GM18499 (cell line): Measurements from ENCODE around the gene LCN15.
A peak's percentile ranks its signal among the peaks of the same experiment; 100 is the strongest.
"Not testable (repeated sequence)": the region's sequence is repeated elsewhere in the genome, so short reads cannot be mapped to it uniquely, and the experiment has no call there.

Experiments
- ATAC-seq: cut with Tn5 transposase; IDR thresholded peaks from one replicate; pipeline ENCODE4 v1.9.1; 2021; ENCODE audit warnings: moderate number of reproducible peaks; ENCODE audit not compliant: insufficient read depth, unreplicated experiment

The LCN15 gene

DNA sequence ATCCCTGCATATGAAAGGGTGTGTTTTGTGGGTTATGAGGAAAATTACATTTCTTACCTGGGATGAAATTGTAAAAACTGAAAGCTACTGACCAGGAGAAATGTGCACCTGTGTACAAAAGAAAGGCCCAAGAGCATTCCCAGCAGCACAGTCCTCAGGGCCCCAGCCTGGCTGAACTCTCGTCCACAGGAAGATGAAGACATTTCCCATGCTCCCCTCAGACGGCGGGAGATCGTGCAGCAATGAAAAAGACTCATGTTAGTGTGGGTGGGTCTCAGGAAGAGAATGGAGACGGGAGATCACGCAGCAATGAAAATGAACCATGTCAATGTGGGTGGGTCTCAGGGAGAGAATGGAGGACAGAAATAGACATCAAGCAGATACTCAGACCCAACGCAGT is 12.6 kb upstream of the LCN15 start:
- no peak for ATAC-seq

DNA sequence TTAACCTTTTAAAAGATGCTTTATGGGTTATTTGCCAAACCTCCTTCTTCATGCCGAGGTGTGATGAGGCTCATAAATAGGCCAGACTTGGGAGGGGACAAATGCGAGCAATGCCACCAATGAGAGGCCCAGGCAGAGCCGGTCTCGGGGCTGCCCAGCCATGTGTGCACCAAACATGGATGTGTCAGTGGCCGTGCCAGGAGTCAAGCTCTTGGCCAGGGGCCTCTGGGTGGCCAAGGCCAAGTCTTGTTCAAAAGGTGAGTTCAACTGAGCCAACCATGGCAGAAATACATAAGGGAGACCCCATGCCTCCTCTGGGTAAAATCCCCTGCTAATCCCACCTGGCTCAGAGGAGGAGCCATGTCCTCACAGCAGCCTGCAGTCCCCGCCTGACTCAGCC is 10.9 kb upstream of the LCN15 start:
- no peak for ATAC-seq

DNA sequence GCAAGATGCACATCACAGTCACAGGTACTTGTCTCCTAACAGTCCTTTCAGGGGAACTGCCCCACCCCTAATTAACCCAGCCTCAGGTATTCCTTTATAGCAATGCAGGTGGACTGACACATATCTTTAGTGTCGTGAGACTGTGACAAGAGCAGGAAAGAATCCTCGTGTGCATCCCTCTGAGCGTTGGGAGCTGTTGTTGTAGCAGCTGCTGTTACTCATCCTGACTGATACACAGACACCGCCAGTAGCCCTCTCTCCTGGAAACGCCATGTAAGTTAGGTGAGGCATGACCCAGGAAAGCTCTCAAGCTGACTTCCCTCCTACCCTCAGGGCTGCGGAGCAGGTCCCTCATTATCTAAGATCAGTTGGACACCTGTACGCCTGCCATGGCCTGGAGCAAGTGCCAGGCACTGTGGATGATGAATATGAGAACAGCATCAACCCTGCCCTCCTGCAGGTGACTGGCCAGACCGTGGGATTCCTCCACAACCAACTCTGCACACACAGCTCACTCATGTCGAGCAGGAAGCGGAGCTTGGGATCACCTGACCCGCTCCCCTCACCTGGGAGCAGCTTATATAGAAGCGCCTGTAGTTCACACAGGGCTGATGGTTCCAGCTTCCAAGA is 10.2 kb upstream of the LCN15 start:
- no peak for ATAC-seq

DNA sequence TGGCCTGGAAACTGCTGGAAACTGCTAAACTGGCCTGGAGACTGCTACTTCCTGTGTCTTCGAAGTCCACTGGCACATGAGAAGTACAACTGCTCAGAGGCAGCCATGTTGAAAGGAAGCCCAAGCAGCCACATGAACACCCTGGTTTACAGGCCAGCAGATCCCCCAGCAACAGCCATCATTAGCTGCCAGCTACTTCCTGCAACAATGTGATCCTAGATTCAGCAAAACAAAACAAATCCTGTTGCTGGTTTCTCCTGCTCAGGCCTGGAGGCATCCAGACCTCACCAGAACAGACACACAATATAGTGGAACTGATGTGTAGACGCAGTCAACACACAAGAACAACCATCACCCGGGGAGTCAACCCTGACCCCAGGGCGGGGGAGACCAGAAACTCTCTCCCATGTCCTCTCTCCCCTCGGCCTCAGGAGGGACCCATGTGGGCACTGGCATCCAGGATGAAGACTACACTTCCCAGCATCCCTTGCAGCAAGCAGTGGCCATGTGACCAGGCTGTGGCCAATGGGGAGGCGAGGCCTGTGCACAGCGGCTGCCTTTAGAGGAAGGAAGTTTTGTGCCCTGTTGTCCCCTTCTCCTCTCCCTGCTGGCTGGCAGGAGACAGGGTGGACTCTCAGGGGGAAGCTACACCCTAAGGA is 9.2 kb upstream of the LCN15 start:
- ATAC-seq: no peak

DNA sequence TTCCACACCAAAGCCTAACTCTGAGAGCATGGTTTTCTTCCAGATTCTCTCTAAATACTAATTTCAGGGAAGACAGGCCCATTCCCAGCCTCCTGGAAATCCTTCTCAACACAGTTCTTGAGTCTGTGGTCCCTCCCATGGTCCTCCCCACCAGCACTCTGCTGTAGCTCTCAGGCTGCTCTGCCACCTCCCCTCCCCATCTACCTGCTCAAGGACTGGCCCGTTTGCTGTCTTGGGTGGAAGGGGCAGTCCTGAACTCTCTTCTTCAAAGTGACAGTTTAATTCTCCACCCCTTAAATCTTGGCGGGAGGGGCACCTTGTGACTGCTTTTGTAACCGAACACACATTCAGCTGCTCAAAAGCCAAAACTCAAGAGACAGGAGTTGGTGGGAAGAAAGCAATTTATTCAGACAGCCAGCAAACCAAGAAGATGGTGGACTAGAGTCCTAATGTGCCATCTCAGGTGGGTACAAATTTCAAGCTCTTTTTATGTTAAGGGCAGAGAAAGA is 7.6 kb upstream of the LCN15 start:
- ATAC-seq: no peak

DNA sequence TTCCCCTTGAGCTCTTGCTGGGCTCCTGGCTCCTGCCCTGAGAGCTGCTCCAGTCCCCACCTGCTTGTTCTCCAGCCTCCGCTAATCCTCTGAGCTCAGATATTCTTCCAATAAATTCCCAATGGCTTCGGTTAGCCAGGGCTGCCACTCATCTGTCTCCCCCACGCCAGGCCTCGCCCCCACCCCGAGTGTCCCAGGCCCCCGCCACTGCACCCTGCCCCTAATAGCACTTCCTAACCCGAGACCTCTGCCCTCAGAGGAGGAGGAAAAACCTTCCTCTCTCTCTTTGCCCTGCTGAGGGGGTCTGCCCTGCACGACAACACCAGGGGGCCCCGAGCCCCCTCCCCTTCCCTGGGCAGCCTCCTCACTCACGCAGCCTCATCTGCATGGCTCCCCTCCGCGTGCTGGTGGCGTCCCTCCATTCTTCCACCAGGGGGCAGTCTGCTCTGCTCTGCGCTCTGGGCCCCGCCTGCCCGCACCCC is 5.4 kb upstream of the LCN15 start:
- no peak for ATAC-seq

DNA sequence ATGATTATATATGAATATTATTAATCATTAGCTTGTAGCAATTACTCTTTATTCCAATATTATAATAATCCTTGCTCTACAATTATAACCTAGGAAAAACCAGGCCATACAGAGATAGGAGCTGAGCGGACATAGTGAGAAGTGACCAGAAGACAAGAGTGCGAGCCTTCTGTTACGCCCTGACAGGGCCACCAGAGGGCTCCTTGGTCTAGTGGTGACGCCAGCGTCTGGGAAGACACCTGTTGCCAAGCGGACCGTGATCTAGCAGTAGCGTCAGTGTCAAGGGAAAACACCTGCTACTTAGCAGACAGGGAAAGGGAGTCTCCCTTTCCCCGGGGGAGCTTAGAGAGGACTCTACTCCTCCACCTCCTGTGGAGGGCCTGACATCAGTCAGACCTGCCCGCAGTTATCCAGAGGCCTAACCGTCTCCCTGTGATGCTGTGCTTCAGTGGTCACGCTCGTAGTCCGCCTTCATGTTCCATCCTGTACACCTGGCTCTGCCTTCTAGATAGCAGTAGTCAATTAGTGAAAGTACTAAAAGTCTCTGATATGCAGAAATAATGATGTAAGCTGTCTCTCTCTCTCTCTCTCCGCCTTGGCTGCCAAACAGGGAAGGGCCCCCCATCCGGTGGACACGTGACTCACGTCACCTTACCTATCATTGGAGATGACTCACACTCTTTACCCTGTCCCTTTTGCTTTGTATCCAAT is 2.2 kb upstream of the LCN15 start:
- not testable (repeated sequence) for ATAC-seq

DNA sequence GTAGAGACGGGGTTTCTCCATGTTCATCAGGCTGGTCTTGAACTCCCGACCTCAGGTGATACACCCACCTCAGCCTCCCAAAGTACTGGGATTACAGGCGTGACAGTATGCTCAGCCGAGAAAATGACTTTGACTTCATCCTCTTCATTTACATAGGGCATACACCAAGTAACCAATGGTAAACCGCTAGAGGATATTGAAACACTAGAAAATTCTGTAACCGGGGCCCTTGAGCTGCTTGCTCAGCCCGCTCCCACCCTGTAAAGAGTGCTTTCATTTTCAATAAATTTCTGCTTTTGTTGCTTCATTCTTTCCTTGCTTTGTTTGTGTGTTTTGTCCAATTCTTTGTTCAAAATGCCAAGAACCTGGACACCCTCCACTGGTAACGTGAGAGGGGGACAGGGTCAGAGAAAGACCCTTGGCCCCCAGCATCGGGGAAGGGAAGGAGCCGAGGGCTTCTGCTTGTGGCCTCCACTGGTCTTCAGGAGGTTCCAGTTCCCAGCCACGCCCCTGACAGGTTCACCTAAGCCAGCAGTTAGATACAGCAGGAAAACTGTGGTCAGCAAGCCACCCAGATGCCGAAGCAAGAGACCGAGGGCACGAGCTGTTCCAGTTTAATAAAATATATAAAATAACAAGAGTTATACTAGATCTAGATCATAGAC is 1.6 kb upstream of the LCN15 start:
- peak; percentile 42 for ATAC-seq

DNA sequence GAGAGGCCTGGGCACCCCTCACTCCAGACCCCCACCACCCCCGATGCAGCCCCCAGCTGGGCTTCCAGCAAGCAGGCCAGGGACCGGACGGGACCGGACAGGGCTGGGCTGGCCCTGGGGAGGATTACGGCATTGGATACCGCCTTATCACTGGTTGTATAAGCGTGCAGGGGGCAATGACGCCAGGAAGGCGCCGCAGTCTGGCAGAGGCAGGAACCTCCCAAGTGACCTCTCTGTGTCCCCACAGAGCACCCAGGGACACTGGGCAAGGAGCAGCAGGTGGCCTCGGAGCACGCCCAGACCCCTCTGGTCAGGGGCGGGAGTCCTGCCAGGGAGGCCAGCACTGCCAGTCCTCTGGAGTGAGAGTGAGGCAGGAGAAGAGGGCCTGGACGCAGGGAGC is 723 bp upstream of the LCN15 start:
- ATAC-seq: no peak

DNA sequence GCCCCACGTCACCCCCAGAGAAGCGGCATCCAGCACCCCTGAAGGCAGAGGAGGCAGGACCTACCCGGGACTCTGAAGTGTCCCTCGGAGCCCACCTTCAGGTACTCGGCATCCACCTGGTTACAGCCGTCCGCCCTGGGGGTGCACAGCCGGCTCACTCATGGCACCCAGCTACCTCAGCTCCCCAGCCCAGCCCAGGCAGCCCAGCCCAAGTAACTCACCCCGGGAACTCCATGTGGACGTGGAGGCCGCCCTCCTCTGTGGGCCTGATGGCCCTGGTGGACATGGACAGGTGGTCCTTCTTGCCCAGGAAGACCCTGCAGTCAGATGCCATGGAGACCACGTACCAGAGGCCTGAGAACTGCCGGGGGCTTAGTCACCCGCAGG is 676 bp downstream of the LCN15 start:
- no peak for ATAC-seq

DNA sequence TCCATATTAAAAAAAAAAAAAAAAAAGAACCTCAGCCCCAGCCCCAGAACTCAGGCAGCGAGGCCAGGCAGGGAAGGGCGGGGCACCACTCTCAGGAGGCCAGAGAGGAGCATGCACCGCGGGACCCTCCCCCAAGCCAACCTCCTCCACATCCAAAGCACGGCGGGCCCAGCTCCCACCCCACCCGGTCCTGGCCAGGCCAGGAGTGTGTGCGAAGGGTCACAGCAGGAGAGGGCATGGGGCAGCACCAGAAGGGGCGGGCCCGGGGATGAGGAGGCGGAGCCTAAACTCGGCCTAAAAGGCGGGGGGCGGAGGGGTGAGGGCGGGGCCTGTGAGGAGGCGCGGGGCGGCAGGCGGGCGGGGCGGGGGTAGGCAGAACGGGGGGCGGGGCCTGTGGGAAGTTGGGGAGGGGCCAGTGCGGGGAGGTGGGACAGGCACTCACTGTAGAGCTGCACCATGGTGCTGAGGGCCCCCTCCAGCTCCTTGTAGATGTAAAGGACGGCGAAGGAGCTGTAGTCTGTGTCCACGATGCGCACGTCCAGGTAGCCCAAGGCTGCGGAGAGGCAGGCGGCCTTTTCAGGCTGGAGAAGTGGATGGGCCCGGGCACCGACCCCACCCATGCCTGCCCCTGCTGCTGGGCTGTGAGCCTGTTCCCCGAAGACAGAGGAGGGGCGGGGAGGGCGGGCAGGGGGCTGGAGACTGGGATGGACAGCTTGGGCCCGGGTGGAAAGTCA is 1.2 kb downstream of the LCN15 start:
- ATAC-seq: no peak

DNA sequence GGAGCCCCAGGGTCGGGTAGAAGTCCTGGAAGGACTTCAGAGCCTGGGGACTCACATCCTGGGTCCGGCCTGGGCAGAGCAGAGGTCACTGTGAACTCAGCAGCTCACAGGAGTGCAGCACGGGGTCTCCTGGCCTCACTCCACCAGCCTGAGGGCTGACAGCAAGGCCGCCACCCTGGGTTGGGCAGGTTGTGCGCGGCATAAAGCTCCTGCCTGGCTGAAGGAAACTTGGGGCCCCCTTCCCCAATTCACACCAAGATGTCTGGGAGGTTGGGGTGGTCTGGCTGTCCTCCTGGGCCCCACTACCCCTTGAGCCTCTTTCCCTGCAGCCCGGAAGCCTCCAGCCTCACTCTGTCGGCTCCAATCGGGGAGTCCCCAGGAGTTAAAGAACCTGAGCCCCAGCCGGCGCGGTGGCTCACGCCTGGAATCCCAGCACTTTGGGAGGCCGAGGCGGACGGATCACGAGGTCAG is 2.1 kb downstream of the LCN15 start:
- ATAC-seq: no peak

DNA sequence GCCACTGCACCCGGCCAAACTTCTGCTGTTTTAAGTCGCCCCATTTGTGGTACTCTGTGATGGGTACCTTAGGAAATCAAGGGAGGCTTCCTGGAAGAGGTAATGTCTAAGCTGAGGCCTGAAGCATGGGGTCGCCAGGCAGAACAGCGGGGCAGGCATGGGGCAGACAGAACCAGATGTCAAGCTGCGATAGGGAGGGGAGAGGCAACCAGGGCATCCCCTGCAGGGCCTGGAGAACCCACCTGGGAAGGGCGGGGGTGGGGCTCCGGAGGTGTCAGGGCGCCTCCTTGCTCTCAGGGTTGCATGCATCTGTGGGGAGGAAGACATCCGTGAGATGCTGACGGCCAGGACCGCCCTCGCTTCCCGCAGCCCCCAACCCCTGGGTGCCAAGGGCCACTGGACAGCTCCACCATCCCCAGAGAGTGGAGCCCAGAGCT is 2.8 kb downstream of the LCN15 start:
- no peak for ATAC-seq

DNA sequence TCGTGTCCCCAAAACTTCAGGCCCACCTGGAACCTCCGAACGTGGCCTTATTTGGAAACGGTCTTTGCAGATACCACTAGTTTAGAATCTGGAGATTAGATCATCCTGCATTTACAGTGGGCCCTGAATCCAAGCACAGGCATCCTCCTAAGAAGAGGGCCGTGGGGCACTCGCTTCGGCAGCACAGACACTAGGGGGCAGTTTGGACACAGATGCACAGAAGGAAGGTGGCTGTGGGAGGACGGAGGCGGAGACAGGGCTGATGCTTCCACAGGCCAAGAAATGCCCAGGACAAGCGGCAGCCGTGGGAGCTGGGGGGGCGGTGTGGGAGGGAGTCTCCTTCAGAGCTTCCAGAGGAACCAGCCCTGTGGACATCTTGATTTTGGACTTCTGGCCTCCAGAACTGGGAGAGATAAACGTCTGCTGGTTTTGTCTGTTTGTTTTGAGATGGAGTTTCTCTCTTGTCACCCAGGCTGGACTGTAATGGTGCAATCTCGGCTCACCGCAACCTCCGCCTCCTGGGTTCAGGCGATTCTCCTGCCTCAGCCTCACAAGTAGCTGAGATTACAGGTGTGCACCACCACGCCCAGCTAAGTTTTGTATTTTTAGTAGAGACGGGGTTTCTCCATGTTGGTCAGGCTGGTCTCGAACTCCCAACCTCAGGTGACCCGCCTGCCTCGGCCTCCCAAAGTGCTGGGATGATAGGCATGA is 3.3 kb downstream of the LCN15 start:
- ATAC-seq: not testable (repeated sequence)

DNA sequence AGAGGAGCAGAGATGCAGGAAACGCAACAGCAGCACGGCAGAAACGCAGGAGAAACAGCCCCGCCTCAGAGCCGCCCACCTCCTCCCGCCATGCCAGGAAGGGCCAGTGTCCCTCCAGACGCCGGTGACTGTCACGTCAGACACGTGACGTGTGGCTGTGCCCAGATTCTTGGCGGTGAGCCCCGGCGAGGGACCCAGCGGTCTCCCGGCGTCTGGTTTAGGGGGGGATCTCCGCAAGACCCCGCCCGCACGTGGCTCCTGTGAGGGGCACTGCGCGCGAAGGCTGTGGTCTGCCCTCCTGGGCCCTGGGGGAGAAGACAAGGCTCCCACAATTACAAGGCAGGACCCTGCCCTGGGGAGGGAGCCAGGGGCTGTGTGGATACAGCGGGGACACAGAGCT is 3.9 kb downstream of the LCN15 start:
- no peak for ATAC-seq

DNA sequence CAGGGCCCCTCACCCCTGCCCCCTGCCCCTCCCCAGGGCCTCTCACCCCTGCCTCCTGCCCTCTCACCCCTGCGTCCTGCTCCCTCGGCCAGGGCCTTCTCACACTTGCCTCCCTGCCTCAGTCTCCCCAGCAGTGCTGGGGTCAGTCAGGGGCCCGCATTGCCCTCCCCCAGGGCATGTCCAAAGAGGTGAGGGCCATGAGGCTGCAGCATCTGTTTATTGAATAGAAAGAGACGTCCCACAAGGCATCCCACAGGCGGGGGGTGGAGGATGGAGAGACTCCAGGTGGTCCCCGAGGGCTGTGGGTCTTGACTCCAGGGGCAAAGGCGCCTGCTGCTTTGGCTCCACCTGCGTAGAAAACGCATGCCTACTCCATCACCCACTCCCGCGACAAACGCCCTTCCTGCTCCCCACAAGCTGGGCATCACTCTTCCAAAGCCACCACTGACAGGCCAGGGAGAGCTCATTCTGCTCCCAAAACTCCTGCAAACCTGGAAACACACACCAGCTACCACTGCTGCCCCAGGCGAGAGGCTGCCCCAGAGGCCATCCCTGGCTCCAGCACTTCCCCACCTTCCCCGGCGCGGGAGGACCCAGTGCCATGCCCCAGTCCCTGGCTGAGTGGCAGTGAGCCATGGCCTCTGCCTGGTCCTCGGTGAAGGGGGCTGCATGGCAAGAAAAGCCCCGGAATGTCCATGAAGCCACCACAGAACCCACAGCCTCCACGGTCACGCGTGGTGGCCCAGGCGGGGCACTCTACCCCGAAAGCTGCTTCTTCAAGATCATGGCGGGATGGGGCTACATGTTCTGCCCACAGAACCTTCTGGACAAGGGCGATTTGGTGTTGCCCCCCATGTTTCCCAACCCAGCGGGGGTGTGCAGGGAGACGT is 4.6 kb downstream of the LCN15 start:
- ATAC-seq: no peak

DNA sequence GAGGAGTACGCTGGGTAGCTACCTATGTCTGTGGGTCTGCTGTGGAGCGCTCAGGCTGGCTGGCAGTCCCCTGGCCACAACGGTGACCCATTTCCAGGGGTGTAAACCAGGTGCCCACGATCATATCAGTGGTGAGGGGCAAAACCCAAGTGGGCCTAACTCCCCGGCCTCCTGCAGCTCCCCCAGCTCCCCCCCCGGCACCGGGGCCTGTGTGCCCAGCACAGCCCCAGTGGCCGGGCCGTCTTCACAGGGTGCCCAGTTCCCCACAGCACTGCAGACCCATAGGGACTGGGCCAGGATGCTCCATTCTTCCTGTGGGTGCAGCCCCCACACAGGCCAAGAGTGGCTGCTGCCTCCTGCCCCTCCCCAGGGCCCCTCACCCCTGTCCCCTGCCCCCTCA is 5.3 kb downstream of the LCN15 start:
- ATAC-seq: no peak

DNA sequence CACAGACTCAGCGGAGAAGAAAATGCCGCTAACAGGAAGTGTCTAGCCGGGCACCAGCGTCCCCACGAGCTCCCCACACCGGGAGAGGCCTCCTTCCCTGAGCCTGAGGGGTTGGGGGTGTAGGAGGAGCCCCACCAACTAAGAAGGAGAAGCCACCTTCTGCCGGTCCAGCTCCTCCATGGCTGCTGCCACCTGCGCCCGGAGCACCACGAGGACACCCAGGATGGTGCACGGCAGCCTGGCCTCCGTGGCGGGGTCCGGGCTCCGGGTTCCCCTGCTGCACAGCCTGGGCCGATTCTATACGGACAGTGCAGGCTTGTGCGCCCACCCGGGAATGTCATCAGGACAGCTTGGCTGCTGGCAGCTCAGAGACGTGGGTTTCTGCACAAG is 6.6 kb downstream of the LCN15 start:
- no peak for ATAC-seq

DNA sequence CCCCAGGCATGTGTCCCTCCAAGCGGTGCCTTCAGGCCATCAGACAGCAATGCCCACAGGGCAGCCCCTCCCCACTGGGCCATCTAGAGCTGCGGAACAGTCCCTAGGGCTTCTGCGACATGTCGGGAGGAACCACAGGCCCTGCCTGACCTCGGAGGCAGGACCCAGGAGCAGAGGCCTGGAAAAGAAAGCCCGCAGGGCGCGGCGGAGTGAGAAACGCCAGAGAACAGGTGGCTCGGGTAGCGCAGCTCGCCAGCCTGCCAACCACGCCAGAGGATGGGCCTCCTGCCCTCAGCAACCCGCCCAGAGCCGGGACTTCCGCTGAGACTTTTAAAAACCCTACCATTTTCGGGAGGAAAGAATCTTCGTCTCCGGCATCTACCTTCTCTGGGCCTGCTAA is 7.0 kb downstream of the LCN15 start:
- no peak for ATAC-seq
